ENCODE data around the gene MRC1. TPM values are rescaled to one million over a fixed set of nuclear protein-coding genes. Genes with fewer than 3 reads are reported as not detected.
A peak's percentile ranks its signal among the peaks of the same experiment; 100 is the strongest.

The MRC1 gene
- total RNA-seq, 2 experiments from 2014 or later: 0.08 TPM

- Mint-ChIP-seq H3K4me3 (no peak overlapping the region), H3K27ac (no peak overlapping the region), H3K27me3 (no peaks in the 10 kb centered on the region), H3K9me3 (no peaks in the 10 kb centered on the region), H3K36me3 (ENCODE audit: low read depth) (no peaks in the 10 kb centered on the region), H3K4me1 (ENCODE audit: low read depth) (no peaks in the 10 kb centered on the region)
- POLR2A ChIA-PET: no interaction called here
- no peaks in the 10 kb centered on the region for H3K9me3 ChIP-seq (ENCODE audit: control insufficient read depth in 1 of 2, insufficient read depth in 1 of 2, low read length in 2 of 2)
- ATAC-seq (ENCODE audit: poor library complexity): no peak
- intact Hi-C loops (cut with DNase I, micrococcal nuclease): no loop called here
- no peaks in the 10 kb centered on the region for H3K27me3 ChIP-seq (ENCODE audit: control insufficient read depth in 1 of 2, insufficient read depth in 2 of 2, low read length in 2 of 2)
- TF ChIP-seq CTCF (IDR thresholded peaks at IDR 0.05): no peak
- H3K4me1 ChIP-seq (ENCODE audit: insufficient read depth, low read length): no peaks in the 10 kb centered on the region
- CTCF ChIA-PET: no interaction called here
- H3K27ac ChIP-seq (ENCODE audit: low read depth in 1 of 2, low read length in 2 of 2): no peak overlapping the region
- peak in 1 of 14 experiments; percentile 7 for DNase-seq
- no peaks in the 10 kb centered on the region for H3K36me3 ChIP-seq (ENCODE audit: insufficient read depth, low read length)
- no peak overlapping the region for H3K4me3 ChIP-seq (ENCODE audit: low read length)
Observed at GRCh38 chr10:17771017-17771416, 38.1 kb upstream of the MRC1 start.

GRCh38 chr10:17779784-17780183, 29.4 kb upstream of the MRC1 start:
- no peak for TF ChIP-seq CTCF (IDR thresholded peaks at IDR 0.05)
- CTCF ChIA-PET: no interaction called here
- no peak overlapping the region for H3K4me3 Mint-ChIP-seq
- Histone ChIP-seq H3K27me3 (ENCODE audit: control insufficient read depth in 1 of 2, insufficient read depth in 2 of 2, low read length in 2 of 2) (no peaks in the 10 kb centered on the region), H3K27ac (ENCODE audit: low read depth in 1 of 2, low read length in 2 of 2) (no peak overlapping the region), H3K9me3 (ENCODE audit: control insufficient read depth in 1 of 2, insufficient read depth in 1 of 2, low read length in 2 of 2) (no peaks in the 10 kb centered on the region), H3K4me1 (ENCODE audit: insufficient read depth, low read length) (no peaks in the 10 kb centered on the region), H3K36me3 (ENCODE audit: insufficient read depth, low read length) (no peaks in the 10 kb centered on the region), H3K4me3 (ENCODE audit: low read length) (no peak overlapping the region)
- no peak for DNase-seq
- POLR2A ChIA-PET: no interaction called here
- H3K4me1 Mint-ChIP-seq (ENCODE audit: low read depth): no peaks in the 10 kb centered on the region
- H3K9me3 Mint-ChIP-seq: no peaks in the 10 kb centered on the region
- intact Hi-C loops (cut with DNase I, micrococcal nuclease): no loop called here
- ATAC-seq (ENCODE audit: poor library complexity): no peak
- H3K27me3 Mint-ChIP-seq: no peaks in the 10 kb centered on the region
- no peaks in the 10 kb centered on the region for H3K36me3 Mint-ChIP-seq (ENCODE audit: low read depth)
- H3K27ac Mint-ChIP-seq: no peak overlapping the region

GRCh38 chr10:17780727-17781126, 28.4 kb upstream of the MRC1 start:
- no peaks in the 10 kb centered on the region for H3K9me3 ChIP-seq (ENCODE audit: control insufficient read depth in 1 of 2, insufficient read depth in 1 of 2, low read length in 2 of 2)
- no peaks in the 10 kb centered on the region for H3K36me3 Mint-ChIP-seq (ENCODE audit: low read depth)
- no peak overlapping the region for H3K27ac ChIP-seq (ENCODE audit: low read depth in 1 of 2, low read length in 2 of 2)
- TF ChIP-seq CTCF (IDR thresholded peaks at IDR 0.05): no peak
- no peaks in the 10 kb centered on the region for H3K36me3 ChIP-seq (ENCODE audit: insufficient read depth, low read length)
- no peaks in the 10 kb centered on the region for H3K27me3 ChIP-seq (ENCODE audit: control insufficient read depth in 1 of 2, insufficient read depth in 2 of 2, low read length in 2 of 2)
- ATAC-seq (ENCODE audit: poor library complexity) (no peak), DNase-seq (no peak)
- H3K27ac Mint-ChIP-seq: no peak overlapping the region
- no peaks in the 10 kb centered on the region for H3K4me1 ChIP-seq (ENCODE audit: insufficient read depth, low read length)
- no peaks in the 10 kb centered on the region for H3K27me3 Mint-ChIP-seq
- H3K4me3 ChIP-seq (ENCODE audit: low read length): no peak overlapping the region
- intact Hi-C loops (cut with DNase I, micrococcal nuclease): no loop called here
- H3K4me3 Mint-ChIP-seq: no peak overlapping the region
- ChIA-PET POLR2A (no interaction called here), CTCF (no interaction called here)
- no peaks in the 10 kb centered on the region for H3K9me3 Mint-ChIP-seq
- H3K4me1 Mint-ChIP-seq (ENCODE audit: low read depth): no peaks in the 10 kb centered on the region

Data from CD4-positive, alpha-beta T cell (primary cell).